GM21423 (cell line): ENCODE measurements around the gene RARG.
"Not testable (repeated sequence)": the region's sequence is repeated elsewhere in the genome, so short reads cannot be mapped to it uniquely, and the experiment has no call there.

Source experiments
- ATAC-seq: cut with Tn5 transposase; IDR thresholded peaks from one replicate; pipeline ENCODE4 v1.9.1; 2021; ENCODE audit warnings: mild to moderate bottlenecking, moderate library complexity; ENCODE audit not compliant: unreplicated experiment

The RARG gene

GRCh38 chr12:53211476-53212381 lies 20.3 kb downstream of the RARG start:
- no peak for ATAC-seq

- no peak for ATAC-seq
Observed at GRCh38 chr12:53210843-53211242, 21.2 kb downstream of the RARG start.

- peak; percentile 40 for ATAC-seq
Observed at GRCh38 chr12:53208877-53209463, 23.0 kb downstream of the RARG start.

GRCh38 chr12:53208435-53208834 lies 23.6 kb downstream of the RARG start:
- no peak for ATAC-seq

GRCh38 chr12:53207042-53207441 lies 25.0 kb downstream of the RARG start, which contains the start of gene ITGB7:
TSS of gene ITGB7 (minus strand) at chr12:53207251. CDS start at chr12:53200443, 6,808 bp downstream.
- ATAC-seq = no peak

GRCh38 chr12:53205747-53206419 lies 26.1 kb downstream of the RARG start:
- ATAC-seq = peak; percentile 60

- ATAC-seq = no peak
Observed at GRCh38 chr12:53204351-53204750, 27.7 kb downstream of the RARG start.

GRCh38 chr12:53202316-53202715 lies 29.7 kb downstream of the RARG start:
- ATAC-seq = not testable (repeated sequence)

GRCh38 chr12:53201639-53202038 lies 30.4 kb downstream of the RARG start:
- no peak for ATAC-seq

GRCh38 chr12:53201177-53201541 lies 30.9 kb downstream of the RARG start:
- no peak for ATAC-seq

- peak; percentile 66 for ATAC-seq
Observed at GRCh38 chr12:53200458-53201176, 31.4 kb downstream of the RARG start.

- ATAC-seq = no peak
Observed at GRCh38 chr12:53200107-53200457, 31.9 kb downstream of the RARG start.

GRCh38 chr12:53199700-53200099 lies 32.3 kb downstream of the RARG start:
- no peak for ATAC-seq

- ATAC-seq = no peak
Observed at GRCh38 chr12:53198486-53199110, 33.4 kb downstream of the RARG start.

GRCh38 chr12:53197011-53197640 lies 34.9 kb downstream of the RARG start:
- no peak for ATAC-seq

- ATAC-seq = no peak
Observed at GRCh38 chr12:53196486-53196885, 35.5 kb downstream of the RARG start.

GRCh38 chr12:53195516-53196420 lies 36.2 kb downstream of the RARG start:
- no peak for ATAC-seq

GRCh38 chr12:53194973-53195372 lies 37.0 kb downstream of the RARG start:
- no peak for ATAC-seq
